Activated CD8-positive, alpha-beta memory T cell treated with anti-CD3 and anti-CD28 coated beads, Interleukin-2, amount 50 U/mL, for 1 hour (primary cell): ENCODE measurements around the gene STOM.

Source experiments
- DNase-seq: peaks from one replicate; pipeline ENCODE4 v3.0.0-alpha.2; 2020; ENCODE audit errors: extremely low read depth

Gene STOM

GRCh38 chr9:121371495-121372061, 1.5 kb upstream of the STOM start:
- no peak for DNase-seq

GRCh38 chr9:121368745-121369144, 1.3 kb downstream of the STOM start:
- no peak for DNase-seq

- DNase-seq: no peak
Measured at GRCh38 chr9:121368138-121368522, 1.9 kb downstream of the STOM start.

DNA sequence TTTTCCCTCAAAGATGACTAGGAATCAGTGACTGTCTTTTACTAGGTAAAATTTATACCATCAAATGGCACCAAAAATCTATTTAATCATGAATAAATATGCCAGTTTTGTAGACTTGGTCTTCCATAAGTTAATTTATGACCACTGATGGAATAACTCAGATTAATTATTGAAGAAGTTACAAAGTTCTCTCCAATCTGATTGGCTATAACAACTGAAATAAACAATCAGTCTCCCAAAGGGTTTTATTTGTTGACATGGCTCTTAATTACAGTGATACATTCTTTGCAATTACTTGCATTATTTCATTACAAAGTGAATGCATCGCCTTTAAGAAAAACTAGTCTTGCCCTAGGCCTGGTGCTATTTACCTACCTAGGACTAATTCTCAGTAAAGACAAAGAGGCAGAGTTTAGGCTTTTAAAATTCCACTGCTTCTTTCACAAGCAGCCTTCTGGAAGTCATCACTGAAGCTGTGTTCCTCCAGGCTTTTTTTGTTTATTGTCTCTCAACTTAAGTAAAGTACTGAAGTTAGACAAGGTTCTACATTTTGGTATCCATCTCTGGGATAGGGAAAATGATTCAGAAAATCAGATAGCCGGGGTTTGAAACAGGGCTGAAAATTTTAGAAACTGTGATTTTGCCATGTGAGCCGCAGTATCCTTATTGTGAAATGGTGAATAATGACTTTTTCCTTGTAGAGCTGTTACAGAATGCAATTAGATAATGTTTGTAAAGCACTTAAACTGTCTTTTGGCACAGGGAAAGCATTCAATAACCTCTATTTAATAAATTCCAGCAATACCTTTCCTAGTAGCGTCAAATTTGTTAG, 2.5 kb downstream of the STOM start:
- DNase-seq: no peak

DNA sequence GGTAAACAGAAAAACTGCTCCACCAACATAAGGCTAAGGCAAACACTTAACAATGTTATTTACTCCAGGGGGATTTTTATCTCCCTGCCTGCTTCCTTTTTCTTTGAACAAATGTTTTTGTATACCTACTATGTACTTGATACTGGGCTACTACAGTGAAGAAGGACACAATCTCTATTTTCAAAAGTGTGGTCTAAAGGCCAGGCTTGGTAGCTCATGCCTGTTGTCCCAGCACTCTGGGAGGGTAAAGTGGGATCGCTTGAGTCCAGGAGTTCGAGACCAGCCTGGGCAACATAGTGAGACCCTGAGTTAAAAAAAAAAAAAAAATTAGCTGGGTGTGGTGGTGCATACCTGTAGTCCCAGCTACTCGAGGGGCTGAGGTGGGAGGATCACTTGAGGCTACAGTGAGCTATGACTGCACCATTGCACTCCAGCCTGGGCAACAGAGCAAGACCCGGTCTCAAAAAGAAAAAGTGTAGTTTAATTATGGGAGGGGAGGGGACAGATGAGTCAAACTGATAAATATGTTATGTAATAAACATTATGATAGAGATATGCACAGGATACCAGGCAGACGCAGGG, 3.3 kb downstream of the STOM start:
- no peak for DNase-seq

DNA sequence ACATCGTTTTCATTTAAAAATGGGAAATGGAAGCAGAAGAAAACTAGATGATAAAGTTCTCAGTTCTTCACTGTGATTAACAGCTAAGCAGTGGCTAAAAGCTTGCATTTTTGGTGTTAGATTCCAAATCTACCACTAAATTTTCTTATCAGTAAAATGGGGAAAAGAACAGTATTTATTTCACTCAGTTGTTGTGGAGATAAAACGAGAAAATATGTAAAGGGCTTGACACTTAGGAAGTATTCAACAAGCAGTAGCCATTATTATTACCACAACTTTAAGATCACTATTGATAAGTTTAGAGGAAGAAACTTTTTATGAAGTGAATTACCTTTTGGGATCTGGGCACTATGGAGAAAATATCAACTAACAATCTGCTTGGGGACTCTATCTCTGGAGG, 4.5 kb downstream of the STOM start:
- DNase-seq: no peak

DNA sequence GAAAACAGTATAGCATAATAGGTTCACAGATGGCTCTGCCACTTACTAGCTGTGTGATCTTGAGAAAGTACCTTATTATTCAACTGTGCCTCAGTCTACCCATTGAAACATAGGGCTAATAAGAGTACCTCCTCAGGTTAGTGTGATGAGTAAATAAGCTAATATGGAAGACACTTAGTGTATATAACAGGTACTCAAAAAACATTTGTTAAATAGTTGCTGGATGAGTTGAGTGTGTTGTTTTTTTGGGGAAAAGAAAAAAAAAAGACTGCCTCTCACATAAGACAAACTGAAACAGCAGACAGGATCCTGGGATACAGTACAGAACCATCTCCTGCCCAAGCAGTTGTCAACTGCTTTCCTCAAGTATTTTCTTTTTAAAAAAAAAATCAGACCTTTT, 5.2 kb downstream of the STOM start:
- no peak for DNase-seq

DNA sequence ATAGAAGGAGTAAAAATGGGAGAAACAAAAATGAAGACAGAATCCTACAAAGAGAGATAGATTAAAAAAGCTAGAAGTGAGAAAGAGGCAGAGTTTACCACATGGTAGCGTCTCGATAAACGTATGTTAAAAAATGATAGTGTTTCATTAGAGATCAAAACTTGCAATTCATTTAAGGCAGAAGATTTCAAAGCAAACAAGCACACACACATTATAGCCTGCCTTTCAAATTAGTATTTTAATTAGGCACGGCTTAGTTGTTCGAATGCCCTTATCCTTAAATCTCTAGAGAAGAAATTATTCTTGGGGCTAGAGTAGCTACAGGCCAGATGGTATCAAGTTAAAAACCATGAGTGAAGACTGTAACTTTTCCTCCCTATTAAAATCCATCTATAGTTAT, 6.0 kb downstream of the STOM start:
- DNase-seq: no peak

DNA sequence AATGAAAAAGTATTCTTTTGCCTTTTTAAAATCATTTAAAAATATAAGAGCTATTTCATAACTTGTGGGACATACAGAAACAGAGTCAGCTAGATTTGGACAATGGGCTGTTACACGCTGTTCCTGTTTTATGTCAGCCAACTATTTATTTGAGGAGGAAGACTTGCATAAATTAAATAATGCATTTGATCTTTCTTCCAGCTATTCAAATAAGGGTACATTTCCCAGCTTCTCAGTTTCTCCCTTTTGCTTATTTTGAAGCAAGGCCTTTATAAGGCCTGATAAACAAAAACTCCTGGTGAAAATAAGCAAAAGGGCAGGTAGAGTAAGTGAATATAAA, 6.5 kb downstream of the STOM start:
- no peak for DNase-seq

GRCh38 chr9:121362813-121363621, 7.0 kb downstream of the STOM start:
- DNase-seq: no peak

- no peak for DNase-seq
Measured at GRCh38 chr9:121360601-121361374, 9.3 kb downstream of the STOM start.

DNA sequence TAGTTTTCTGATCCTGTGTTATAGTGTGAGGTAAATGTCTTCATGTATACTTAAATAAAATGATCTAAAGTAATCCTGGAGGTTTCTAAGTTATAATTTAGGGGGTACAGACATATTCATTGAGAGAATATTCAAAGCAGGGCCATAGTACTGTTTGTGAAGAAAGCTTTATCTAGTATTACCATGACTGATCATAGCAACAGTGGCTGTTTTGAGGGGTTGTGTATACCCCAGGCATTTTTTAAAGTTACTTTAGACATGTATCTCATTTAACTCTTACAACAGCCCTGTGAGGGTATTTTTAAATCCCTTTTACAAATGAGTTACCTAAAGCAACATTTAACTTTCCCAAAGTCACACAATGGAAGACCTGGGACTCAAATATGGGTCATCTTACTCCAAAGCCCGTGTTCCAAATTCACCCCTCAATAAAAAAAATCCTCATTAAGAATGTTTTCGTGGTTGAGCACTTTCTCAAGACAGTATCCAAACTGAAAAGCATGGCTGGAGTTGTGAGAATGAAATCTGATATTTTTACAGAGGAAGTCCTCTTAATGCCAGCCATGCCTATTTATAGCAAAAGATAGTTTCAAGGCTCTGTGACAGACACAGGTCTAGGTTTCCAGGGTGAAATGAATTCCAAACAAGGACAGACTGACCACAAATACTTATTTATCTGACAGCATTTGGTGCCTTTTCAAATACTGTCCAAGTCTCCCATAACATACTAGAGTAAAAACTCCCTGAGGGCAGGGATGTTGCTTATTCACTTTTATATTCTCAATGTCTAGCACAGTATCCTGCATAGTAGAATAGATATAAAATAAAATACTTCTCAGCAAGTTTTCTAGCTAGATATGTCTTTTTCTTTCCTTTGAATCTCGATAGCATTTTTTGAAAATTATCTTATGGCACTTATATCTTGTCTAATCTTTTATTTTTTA, 10.4 kb downstream of the STOM start:
- DNase-seq: no peak

DNA sequence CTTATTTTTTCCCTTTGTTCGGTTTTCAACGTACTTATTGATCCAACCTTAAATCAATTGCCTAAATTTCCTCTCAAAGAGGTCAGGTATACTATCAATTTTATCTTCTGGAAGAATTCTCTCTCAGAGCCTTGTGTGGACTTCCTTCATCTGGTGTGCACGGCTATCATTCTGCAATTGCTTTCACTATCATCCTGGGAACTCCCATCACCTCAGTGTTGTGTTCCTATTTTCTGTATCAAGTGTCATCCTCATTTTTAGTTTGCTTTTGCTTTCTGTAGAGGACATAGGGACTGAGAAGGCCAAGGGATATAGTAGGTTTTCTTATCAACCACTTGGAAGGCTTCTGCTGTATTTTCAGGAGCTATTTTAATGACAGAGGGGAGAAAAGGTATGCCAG, 11.3 kb downstream of the STOM start:
- no peak for DNase-seq

- DNase-seq: no peak
Measured at GRCh38 chr9:121357011-121357410, 13.0 kb downstream of the STOM start.

DNA sequence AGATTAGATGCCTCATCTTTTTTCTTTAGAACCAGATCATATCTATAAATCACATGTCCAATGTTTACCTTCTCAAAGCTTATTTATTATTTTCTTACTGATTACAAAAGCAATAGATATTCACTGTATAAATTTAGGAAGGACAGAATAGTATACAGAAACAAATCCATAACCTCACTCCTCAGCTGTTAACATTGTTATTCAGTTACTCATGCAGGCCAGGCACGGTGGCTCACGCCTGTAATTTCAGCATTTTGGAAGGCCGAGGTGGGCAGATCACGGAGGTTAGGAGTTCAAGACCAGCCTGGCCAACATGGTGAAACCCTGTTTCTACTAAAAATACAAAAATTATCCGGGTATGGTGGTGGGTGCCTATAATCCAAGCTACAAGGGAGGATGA, 15.3 kb downstream of the STOM start:
- no peak for DNase-seq

GRCh38 chr9:121354141-121354540, 15.9 kb downstream of the STOM start:
- no peak for DNase-seq

GRCh38 chr9:121353241-121354061, 16.6 kb downstream of the STOM start:
- DNase-seq: no peak

- no peak for DNase-seq
Measured at GRCh38 chr9:121350993-121351561, 19.0 kb downstream of the STOM start.

- DNase-seq: no peak
Measured at GRCh38 chr9:121350036-121350435, 20.0 kb downstream of the STOM start.
